ENCODE results near the gene NF1. TPM values are rescaled to one million over a fixed set of nuclear protein-coding genes. Genes with fewer than 3 reads are reported as not detected.

Gene NF1
- total RNA-seq, 4 donors from 2014 or later, result 66.8 to 106 (median 95.6) TPM

DNA sequence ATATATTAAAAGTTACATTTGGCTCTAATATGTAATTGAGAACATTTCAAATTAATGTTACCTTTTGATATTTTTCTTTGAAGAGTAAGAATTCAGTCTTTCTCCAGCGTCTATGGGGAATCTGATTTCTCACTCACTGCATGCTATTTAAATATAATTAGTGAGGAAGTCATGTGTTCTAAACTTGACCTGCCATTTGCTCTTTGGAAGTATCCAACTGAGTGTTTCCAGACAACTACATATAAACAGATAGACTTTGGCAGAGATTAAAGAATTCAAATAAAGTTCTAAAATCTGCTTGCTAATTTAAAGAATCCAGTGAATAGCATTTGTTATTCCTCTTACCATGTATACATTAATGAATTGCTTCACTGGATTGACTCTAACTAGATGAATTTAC lies 178.7 kb downstream of the NF1 start:
- no peaks in the 10 kb centered on the region for H3K4me1 ChIP-seq
- no peak overlapping the region for H3K27ac ChIP-seq
- H3K36me3 ChIP-seq, result peaks cover 0 to 17% (median 0%) of the 10 kb centered on the region in 3 donors
- no peak for TF ChIP-seq POLR2A (IDR thresholded peaks at IDR 0.05)
- TF ChIP-seq, protein P1, sequence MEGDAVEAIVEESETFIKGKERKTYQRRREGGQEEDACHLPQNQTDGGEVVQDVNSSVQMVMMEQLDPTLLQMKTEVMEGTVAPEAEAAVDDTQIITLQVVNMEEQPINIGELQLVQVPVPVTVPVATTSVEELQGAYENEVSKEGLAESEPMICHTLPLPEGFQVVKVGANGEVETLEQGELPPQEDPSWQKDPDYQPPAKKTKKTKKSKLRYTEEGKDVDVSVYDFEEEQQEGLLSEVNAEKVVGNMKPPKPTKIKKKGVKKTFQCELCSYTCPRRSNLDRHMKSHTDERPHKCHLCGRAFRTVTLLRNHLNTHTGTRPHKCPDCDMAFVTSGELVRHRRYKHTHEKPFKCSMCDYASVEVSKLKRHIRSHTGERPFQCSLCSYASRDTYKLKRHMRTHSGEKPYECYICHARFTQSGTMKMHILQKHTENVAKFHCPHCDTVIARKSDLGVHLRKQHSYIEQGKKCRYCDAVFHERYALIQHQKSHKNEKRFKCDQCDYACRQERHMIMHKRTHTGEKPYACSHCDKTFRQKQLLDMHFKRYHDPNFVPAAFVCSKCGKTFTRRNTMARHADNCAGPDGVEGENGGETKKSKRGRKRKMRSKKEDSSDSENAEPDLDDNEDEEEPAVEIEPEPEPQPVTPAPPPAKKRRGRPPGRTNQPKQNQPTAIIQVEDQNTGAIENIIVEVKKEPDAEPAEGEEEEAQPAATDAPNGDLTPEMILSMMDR (IDR thresholded peaks at IDR 0.05), result no peak
- DNase-seq, result no peak
- no peaks in the 10 kb centered on the region for H3K27me3 ChIP-seq
- no peak overlapping the region for H3K4me3 ChIP-seq
- no peaks in the 10 kb centered on the region for H3K9me3 ChIP-seq

DNA sequence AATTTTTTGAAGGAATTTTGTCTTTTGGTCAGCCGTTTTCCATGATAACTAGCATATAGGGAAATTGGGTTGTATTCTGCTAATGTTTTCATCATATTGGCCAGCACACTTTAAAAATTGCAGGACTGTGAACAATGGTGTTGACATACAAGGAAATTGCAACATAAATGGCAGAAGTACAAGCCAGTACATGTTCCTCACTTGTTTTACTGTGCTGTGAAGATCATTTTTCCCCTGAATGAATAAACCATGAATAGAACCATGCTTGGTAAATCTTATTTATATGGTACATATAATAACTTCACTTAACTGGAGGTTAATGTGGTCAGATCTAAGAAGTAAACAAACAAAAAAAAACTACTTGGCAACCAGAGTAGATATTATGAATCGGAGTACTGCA lies 179.5 kb downstream of the NF1 start:
- Histone ChIP-seq H3K4me3 (no peak overlapping the region), H3K4me1 (no peaks in the 10 kb centered on the region), H3K9me3 (no peaks in the 10 kb centered on the region), H3K36me3 (peaks cover 0 to 13% (median 0%) of the 10 kb centered on the region in 3 donors), H3K27me3 (no peaks in the 10 kb centered on the region), H3K27ac (no peak overlapping the region)
- TF ChIP-seq, protein P1 (IDR thresholded peaks at IDR 0.05), result no peak
- TF ChIP-seq POLR2A (IDR thresholded peaks at IDR 0.05), result no peak
- no peak for DNase-seq

DNA sequence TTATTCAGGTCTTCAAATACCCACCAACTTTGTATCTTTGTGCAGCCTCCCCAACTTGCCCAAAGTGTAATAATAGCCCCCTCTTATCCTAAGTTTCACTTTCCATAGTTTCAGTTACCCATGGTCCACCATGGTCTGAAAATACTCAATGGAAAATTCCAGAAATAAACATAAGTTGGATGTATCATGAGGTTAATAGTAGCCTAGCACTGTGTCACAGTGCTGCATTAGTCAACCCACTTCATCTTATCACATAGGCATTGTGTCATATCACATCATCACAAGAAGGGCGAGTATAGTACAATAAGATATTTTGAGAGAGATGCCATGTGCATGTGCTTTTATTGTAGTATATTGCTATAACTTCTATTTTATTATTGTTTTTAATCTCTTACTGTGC lies 180.3 kb downstream of the NF1 start:
- TF ChIP-seq, protein P1 (IDR thresholded peaks at IDR 0.05), result no peak
- no peak for TF ChIP-seq POLR2A (IDR thresholded peaks at IDR 0.05)
- Histone ChIP-seq H3K27ac (no peak overlapping the region), H3K36me3 (peaks cover 0 to 13% (median 0%) of the 10 kb centered on the region in 3 donors), H3K27me3 (no peaks in the 10 kb centered on the region), H3K4me1 (no peaks in the 10 kb centered on the region), H3K9me3 (no peaks in the 10 kb centered on the region), H3K4me3 (no peak overlapping the region)
- no peak for DNase-seq

GRCh38 chr17:31279401-31279800 lies 184.6 kb downstream of the NF1 start:
- TF ChIP-seq POLR2A (IDR thresholded peaks at IDR 0.05), result no peak
- TF ChIP-seq, protein P1 (IDR thresholded peaks at IDR 0.05), result no peak
- H3K27me3 ChIP-seq, result no peaks in the 10 kb centered on the region
- no peaks in the 10 kb centered on the region for H3K4me1 ChIP-seq
- no peak for DNase-seq
- no peaks in the 10 kb centered on the region for H3K9me3 ChIP-seq
- peaks cover 0 to 8% (median 0%) of the 10 kb centered on the region in 3 donors for H3K36me3 ChIP-seq
- H3K4me3 ChIP-seq, result no peak overlapping the region
- H3K27ac ChIP-seq, result no peak overlapping the region

DNA sequence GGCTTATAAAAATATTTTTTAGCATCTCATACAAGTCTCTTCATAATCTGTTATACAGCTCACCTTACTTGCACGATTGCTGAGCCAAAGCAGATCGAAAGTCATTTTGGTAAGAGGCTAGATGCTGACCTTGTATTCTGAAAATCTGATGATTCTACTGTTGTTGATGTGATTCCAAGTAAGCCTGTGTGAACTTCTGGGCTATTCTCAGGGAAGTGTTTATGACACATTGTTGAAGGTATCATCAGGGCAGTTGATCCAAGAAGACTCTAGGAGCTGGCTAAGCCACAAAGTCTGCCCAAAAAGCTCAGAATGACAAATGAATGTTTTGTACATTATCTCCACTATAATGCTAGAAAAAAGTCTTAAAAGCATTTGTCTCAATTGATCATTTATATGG lies 186.3 kb downstream of the NF1 start:
- Histone ChIP-seq H3K27me3 (no peaks in the 10 kb centered on the region), H3K27ac (no peak overlapping the region), H3K9me3 (no peaks in the 10 kb centered on the region), H3K4me3 (no peak overlapping the region), H3K4me1 (no peaks in the 10 kb centered on the region), H3K36me3 (peaks cover 0 to 8% (median 0%) of the 10 kb centered on the region in 3 donors)
- TF ChIP-seq POLR2A (IDR thresholded peaks at IDR 0.05), result no peak
- TF ChIP-seq, protein P1 (IDR thresholded peaks at IDR 0.05), result no peak
- no peak for DNase-seq

- Histone ChIP-seq H3K36me3 (no peaks in the 10 kb centered on the region), H3K9me3 (no peaks in the 10 kb centered on the region), H3K27ac (no peak overlapping the region), H3K27me3 (no peaks in the 10 kb centered on the region), H3K4me1 (no peaks in the 10 kb centered on the region), H3K4me3 (no peak overlapping the region)
- no peak for DNase-seq
- TF ChIP-seq POLR2A (IDR thresholded peaks at IDR 0.05), result no peak
- TF ChIP-seq, protein P1 (IDR thresholded peaks at IDR 0.05), result no peak
Observed at GRCh38 chr17:31283841-31284240, 189.1 kb downstream of the NF1 start.

Measured in Peyer's patch (tissue), 4 donors.